ENCODE data around the gene IDH3A. TPM values are rescaled to one million over a fixed set of nuclear protein-coding genes. Genes with fewer than 3 reads are reported as not detected.

IDH3A gene
- total RNA-seq, 1 experiment from 2014 or later: 67.3 TPM

DNA sequence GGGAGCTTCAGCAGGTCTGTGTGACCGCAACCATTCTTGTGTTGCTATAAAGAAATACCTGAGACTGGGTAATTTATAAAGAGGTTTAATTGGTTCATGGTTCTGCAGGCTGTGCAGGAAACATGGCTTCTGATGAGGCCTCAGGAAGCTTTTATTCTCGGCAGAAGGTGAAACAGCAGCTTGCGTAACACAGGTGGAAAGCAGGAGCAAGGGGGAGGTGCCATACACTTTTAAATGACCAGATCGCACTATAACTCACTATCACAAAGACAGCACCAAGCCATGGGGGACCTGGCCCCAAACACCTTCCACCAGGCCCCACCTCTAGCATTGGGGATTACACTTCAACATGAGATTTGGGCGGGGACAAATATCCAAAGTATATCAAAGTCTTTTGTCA is 9.6 kb upstream of the IDH3A start:
- H3K4me1 ChIP-seq: no peaks in the 10 kb centered on the region; the same call in 1 of the 2 replicates
- Mint-ChIP-seq H3K9me3 (ENCODE audit: unreplicated experiment) (no peaks in the 10 kb centered on the region), H3K27me3 (ENCODE audit: insufficient read depth, unreplicated experiment) (no peaks in the 10 kb centered on the region), H3K36me3 (ENCODE audit: insufficient read depth, unreplicated experiment) (no peaks in the 10 kb centered on the region), H3K27ac (ENCODE audit: unreplicated experiment) (no peak overlapping the region), H3K4me1 (ENCODE audit: low read depth, unreplicated experiment) (peaks cover 13% of the 10 kb centered on the region), H3K4me3 (ENCODE audit: unreplicated experiment) (no peak overlapping the region)
- H3K4me3 ChIP-seq (ENCODE audit: low read depth, low read length): no peak overlapping the region
- no TSS peak for BruUV-seq (replicated peaks)
- POLR2A ChIA-PET: no interaction called here
- intact Hi-C loops (cut with micrococcal nuclease; ENCODE audit: unreplicated experiment): no loop called here
- TF ChIP-seq, protein P1, sequence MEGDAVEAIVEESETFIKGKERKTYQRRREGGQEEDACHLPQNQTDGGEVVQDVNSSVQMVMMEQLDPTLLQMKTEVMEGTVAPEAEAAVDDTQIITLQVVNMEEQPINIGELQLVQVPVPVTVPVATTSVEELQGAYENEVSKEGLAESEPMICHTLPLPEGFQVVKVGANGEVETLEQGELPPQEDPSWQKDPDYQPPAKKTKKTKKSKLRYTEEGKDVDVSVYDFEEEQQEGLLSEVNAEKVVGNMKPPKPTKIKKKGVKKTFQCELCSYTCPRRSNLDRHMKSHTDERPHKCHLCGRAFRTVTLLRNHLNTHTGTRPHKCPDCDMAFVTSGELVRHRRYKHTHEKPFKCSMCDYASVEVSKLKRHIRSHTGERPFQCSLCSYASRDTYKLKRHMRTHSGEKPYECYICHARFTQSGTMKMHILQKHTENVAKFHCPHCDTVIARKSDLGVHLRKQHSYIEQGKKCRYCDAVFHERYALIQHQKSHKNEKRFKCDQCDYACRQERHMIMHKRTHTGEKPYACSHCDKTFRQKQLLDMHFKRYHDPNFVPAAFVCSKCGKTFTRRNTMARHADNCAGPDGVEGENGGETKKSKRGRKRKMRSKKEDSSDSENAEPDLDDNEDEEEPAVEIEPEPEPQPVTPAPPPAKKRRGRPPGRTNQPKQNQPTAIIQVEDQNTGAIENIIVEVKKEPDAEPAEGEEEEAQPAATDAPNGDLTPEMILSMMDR (IDR thresholded peaks at IDR 0.05; ENCODE audit: insufficient read depth in 1 of 2, low read depth in 1 of 2, low read length in 1 of 2, severe bottlenecking in 1 of 2, unreplicated experiment in 1 of 2): no peak
- no peaks in the 10 kb centered on the region for H3K9me3 ChIP-seq
- CTCF ChIA-PET: interaction anchor here (1.8 kb wide), 1 partner anchor 56 kb away, joined by 5 read pairs; no protein-coding TSS in a partner anchor
- H3K36me3 ChIP-seq (ENCODE audit: control insufficient read depth, insufficient read depth, low read length): no peaks in the 10 kb centered on the region
- H3K27me3 ChIP-seq (replicated peaks; ENCODE audit: control insufficient read depth, insufficient read depth, low read length): no peaks in the 10 kb centered on the region
- DNase-seq: no peak

DNA sequence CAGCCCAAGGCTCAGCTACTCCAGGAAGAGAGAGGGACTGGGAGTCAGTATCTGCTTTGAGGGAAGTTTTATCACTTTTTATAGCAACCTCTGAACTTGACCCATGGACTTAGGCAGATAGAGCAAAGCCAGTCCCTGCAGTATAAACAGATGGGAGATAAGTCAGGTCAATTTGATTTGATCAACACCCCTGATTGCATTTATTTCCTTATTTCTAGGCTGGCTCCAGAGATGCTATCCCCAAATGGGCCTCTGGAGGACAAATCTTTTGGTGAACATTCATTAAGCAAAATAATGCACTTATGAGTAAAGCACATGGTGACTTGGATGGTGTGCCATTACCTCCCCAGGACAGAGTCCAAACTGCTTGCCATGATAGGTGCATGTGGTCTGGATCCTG is 8.9 kb upstream of the IDH3A start:
- no peaks in the 10 kb centered on the region for H3K27me3 ChIP-seq (replicated peaks; ENCODE audit: control insufficient read depth, insufficient read depth, low read length)
- no peak overlapping the region for H3K4me3 Mint-ChIP-seq (ENCODE audit: unreplicated experiment)
- no peaks in the 10 kb centered on the region for H3K9me3 Mint-ChIP-seq (ENCODE audit: unreplicated experiment)
- BruUV-seq (replicated peaks): no TSS peak
- DNase-seq: no peak
- POLR2A ChIA-PET: no interaction called here
- CTCF ChIA-PET: interaction anchor here (1.8 kb wide), 1 partner anchor 56 kb away, joined by 5 read pairs; no protein-coding TSS in a partner anchor
- no peaks in the 10 kb centered on the region for H3K27me3 Mint-ChIP-seq (ENCODE audit: insufficient read depth, unreplicated experiment)
- H3K27ac Mint-ChIP-seq (ENCODE audit: unreplicated experiment): no peak overlapping the region
- H3K4me1 Mint-ChIP-seq (ENCODE audit: low read depth, unreplicated experiment): peaks cover 13% of the 10 kb centered on the region
- TF ChIP-seq, protein P1 (IDR thresholded peaks at IDR 0.05; ENCODE audit: insufficient read depth in 1 of 2, low read depth in 1 of 2, low read length in 1 of 2, severe bottlenecking in 1 of 2, unreplicated experiment in 1 of 2): no peak
- no peak overlapping the region for H3K4me3 ChIP-seq (ENCODE audit: low read depth, low read length)
- H3K36me3 ChIP-seq (ENCODE audit: control insufficient read depth, insufficient read depth, low read length): no peaks in the 10 kb centered on the region
- H3K4me1 ChIP-seq: no peaks in the 10 kb centered on the region; the same call in 1 of the 2 replicates
- no peaks in the 10 kb centered on the region for H3K9me3 ChIP-seq
- intact Hi-C loops (cut with micrococcal nuclease; ENCODE audit: unreplicated experiment): no loop called here
- no peaks in the 10 kb centered on the region for H3K36me3 Mint-ChIP-seq (ENCODE audit: insufficient read depth, unreplicated experiment)

DNA sequence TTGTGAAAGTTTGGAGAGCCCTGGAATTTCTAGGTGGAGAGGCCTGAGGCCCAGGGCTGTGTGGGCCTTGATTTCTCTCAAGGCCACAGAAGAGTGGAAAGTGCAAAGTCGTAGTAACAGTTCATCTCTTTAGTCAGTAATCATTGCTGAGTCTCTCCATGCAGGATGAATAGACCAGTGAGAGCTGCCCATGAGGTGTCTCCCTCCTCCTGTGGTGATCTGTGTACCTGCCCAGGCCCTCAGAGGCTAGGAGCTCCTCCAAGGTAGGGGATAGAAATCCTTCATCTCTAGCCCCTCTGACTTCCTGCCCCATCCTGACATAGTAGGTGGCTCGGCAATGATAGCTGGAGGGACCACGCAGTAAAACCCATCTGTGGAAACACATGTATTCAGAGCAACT is 6.8 kb upstream of the IDH3A start:
- no peak for DNase-seq
- ChIA-PET CTCF (no interaction called here), POLR2A (no interaction called here)
- H3K27me3 Mint-ChIP-seq (ENCODE audit: insufficient read depth, unreplicated experiment): no peaks in the 10 kb centered on the region
- Histone ChIP-seq H3K27me3 (replicated peaks; ENCODE audit: control insufficient read depth, insufficient read depth, low read length) (no peaks in the 10 kb centered on the region), H3K4me3 (ENCODE audit: low read depth, low read length) (no peak overlapping the region), H3K9me3 (no peaks in the 10 kb centered on the region), H3K4me1 (no peaks in the 10 kb centered on the region), H3K36me3 (ENCODE audit: control insufficient read depth, insufficient read depth, low read length) (no peaks in the 10 kb centered on the region)
- no peak overlapping the region for H3K27ac Mint-ChIP-seq (ENCODE audit: unreplicated experiment)
- no peak overlapping the region for H3K4me3 Mint-ChIP-seq (ENCODE audit: unreplicated experiment)
- BruUV-seq (replicated peaks): no TSS peak
- TF ChIP-seq, protein P1 (IDR thresholded peaks at IDR 0.05; ENCODE audit: insufficient read depth in 1 of 2, low read depth in 1 of 2, low read length in 1 of 2, severe bottlenecking in 1 of 2, unreplicated experiment in 1 of 2): no peak
- no peaks in the 10 kb centered on the region for H3K9me3 Mint-ChIP-seq (ENCODE audit: unreplicated experiment)
- H3K4me1 Mint-ChIP-seq (ENCODE audit: low read depth, unreplicated experiment): no peaks in the 10 kb centered on the region
- no peaks in the 10 kb centered on the region for H3K36me3 Mint-ChIP-seq (ENCODE audit: insufficient read depth, unreplicated experiment)
- intact Hi-C loops (cut with micrococcal nuclease; ENCODE audit: unreplicated experiment): no loop called here
